ENCODE results near the gene CXorf65.

GRCh38 chrX:71102292-71102691 is 4.2 kb downstream of the CXorf65 start:
- no peak for TF ChIP-seq EZH2 (IDR thresholded peaks at IDR 0.05; ENCODE audit: borderline replicate concordance, low read length)
- TF ChIP-seq CTCF (IDR thresholded peaks at IDR 0.05; ENCODE audit: low read length): no peak
